Fibroblast of lung (primary cell): ENCODE results near the gene ICA1L.

Experiments used
- EZH2 ChIP-seq: IDR thresholded peaks from 2 replicates; pipeline ENCODE4 v1.5.1; 2012; ENCODE audit warnings: low read length, control low read depth, mild to moderate bottlenecking; ENCODE audit errors: missing control alignments
- TF ChIP-seq, protein P1 (sequence below), 2 donors: IDR thresholded peaks in 1 of 2; conservative IDR thresholded peaks in 1 of 2; 1 replicate in 1 of 2; 2 replicates in 1 of 2; pipeline ENCODE4 v1.5.1; 2011 to 2012; ENCODE audit warnings: low read length in 2 of 2, control low read depth in 1 of 2, inconsistent platforms in 1 of 2, low read depth in 1 of 2, mild to moderate bottlenecking in 1 of 2

- TF ChIP-seq EZH2 = no peak
- TF ChIP-seq, protein P1, sequence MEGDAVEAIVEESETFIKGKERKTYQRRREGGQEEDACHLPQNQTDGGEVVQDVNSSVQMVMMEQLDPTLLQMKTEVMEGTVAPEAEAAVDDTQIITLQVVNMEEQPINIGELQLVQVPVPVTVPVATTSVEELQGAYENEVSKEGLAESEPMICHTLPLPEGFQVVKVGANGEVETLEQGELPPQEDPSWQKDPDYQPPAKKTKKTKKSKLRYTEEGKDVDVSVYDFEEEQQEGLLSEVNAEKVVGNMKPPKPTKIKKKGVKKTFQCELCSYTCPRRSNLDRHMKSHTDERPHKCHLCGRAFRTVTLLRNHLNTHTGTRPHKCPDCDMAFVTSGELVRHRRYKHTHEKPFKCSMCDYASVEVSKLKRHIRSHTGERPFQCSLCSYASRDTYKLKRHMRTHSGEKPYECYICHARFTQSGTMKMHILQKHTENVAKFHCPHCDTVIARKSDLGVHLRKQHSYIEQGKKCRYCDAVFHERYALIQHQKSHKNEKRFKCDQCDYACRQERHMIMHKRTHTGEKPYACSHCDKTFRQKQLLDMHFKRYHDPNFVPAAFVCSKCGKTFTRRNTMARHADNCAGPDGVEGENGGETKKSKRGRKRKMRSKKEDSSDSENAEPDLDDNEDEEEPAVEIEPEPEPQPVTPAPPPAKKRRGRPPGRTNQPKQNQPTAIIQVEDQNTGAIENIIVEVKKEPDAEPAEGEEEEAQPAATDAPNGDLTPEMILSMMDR (conservative IDR thresholded peaks at IDR 0.05 in 1 of 2, IDR thresholded peaks at IDR 0.05 in 1 of 2; ENCODE audit: low read depth in 1 of 2, low read length in 2 of 2) = no peak
These were observed 13.6 kb upstream of the ICA1L start for GRCh38 chr2:202885190-202885589.
